ENCODE data around the gene CCS. TPM values are rescaled to one million over a fixed set of nuclear protein-coding genes. Genes with fewer than 3 reads are reported as not detected.

CCS gene
- total and polyA plus RNA-seq, 9 of the 15 experiments (the other 6 are each of a cell fraction or from before 2014, with no cell fraction given), result 1.1 to 46.6 (median 26.8) TPM

- no peak for FAIRE-seq
- H3K9me1 ChIP-seq (ENCODE audit: control insufficient read depth, insufficient read depth, low read length), result no peaks in the 10 kb centered on the region
- ATAC-seq, result no peak
- H2AFZ ChIP-seq (ENCODE audit: low read depth, low read length), result no peak overlapping the region
- no peak for DNase-seq (ENCODE audit: extremely low read depth in 1 of 4, low spot score in 3 of 4)
- intact Hi-C loops (cut with micrococcal nuclease) (no loop called here), in situ Hi-C loops (cut with MboI) (no loop called here)
- BruUV-seq (replicated peaks), result no TSS peak
- peaks cover 99% of the 10 kb centered on the region for H3K79me2 ChIP-seq (ENCODE audit: control insufficient read depth, insufficient read depth, low read length)
- CTCF ChIA-PET (ENCODE audit: low intra/inter-chr PET ratio), result no interaction called here
- H3K36me3 ChIP-seq (ENCODE audit: control insufficient read depth, insufficient read depth, low read length), result peaks cover 91% of the 10 kb centered on the region
- TF ChIP-seq DLX4 (CRISPR knock-in tag; IDR thresholded peaks at IDR 0.05) (no peak), HEY1 (CRISPR knock-in tag; IDR thresholded peaks at IDR 0.05; ENCODE audit: borderline replicate concordance) (no peak), U2AF1 (optimal IDR thresholded peaks at IDR 0.05; ENCODE audit: low read depth, low read length) (no peak), SNIP1 (IDR thresholded peaks at IDR 0.05; ENCODE audit: low read depth) (no peak), EZH2 (IDR thresholded peaks at IDR 0.05; ENCODE audit: borderline replicate concordance, low read depth, low read length) (no peak), EHMT2 (IDR thresholded peaks at IDR 0.05) (no peak), E2F1 (CRISPR knock-in tag; IDR thresholded peaks at IDR 0.05) (no peak), BRF1 (IDR thresholded peaks at IDR 0.05; ENCODE audit: borderline replicate concordance, extremely low read depth, insufficient read length) (no peak), ATF3 (IDR thresholded peaks at IDR 0.05) (peak; percentile 45), ATF3 (CRISPR knock-in tag; conservative IDR thresholded peaks at IDR 0.05) (no peak), JUND (IDR thresholded peaks at IDR 0.05; ENCODE audit: borderline replicate concordance, low read depth, low read length) (no peak), JUND (tag; IDR thresholded peaks at IDR 0.05; ENCODE audit: borderline replicate concordance, low read depth, low read length) (peak; percentile 21; the same call in 1 of the 3 replicates)
- H3K4me3 ChIP-seq, result no peak overlapping the region
- peaks cover 0 to 13% of the 10 kb centered on the region in 2 experiments; a peak in 1 of 5 replicates for H3K4me1 ChIP-seq (replicated peaks in 1 of 2; ENCODE audit: control insufficient read depth in 2 of 2, insufficient read depth in 2 of 2, low read length in 2 of 2)
- H3K27me3 ChIP-seq (ENCODE audit: control insufficient read depth in 2 of 2, insufficient read depth in 2 of 2, low read length in 2 of 2), result no peaks in the 10 kb centered on the region
- H4K20me1 ChIP-seq (replicated peaks; ENCODE audit: control insufficient read depth, insufficient read depth, low read length), result peaks cover 16% of the 10 kb centered on the region; the same call in 1 of the 2 replicates
- no peak overlapping the region for H3K9ac ChIP-seq (ENCODE audit: insufficient read depth in 1 of 2, low read depth in 2 of 2, low read length in 2 of 2)
- 83% methylated on average over 2 of the region's 2 CpGs for WGBS (ENCODE audit: insufficient coverage, low coverage, missing lambda C conversion rate)
- no peaks in the 10 kb centered on the region for H3K9me3 ChIP-seq (replicated peaks; ENCODE audit: control insufficient read depth, insufficient read depth, low read depth, low read length)
- POLR2A ChIA-PET, result interaction anchor here (0.7 to 26.4 kb wide), 8 partner anchors 7 to 47 kb away, joined by 3 to 387 read pairs (median 4); partner anchors contain the start of genes RBM14 and RBM4
- H3K4me2 ChIP-seq (ENCODE audit: insufficient read depth, low read length), result no peak overlapping the region
- H3K27ac ChIP-seq (ENCODE audit: extremely low read depth, low read depth, low read length), result no peak overlapping the region
Observed at GRCh38 chr11:66629356-66629755, 36.4 kb downstream of the CCS start.
